Stimulated activated CD8-positive, alpha-beta memory T cell treated with anti-CD3 and anti-CD28 coated beads, Interleukin-15, amount 100 ng/mL, for 1 hour (primary cell): ENCODE data around the gene GCLM.

Experiments
- DNase-seq: peaks from one replicate; pipeline ENCODE4 v3.0.0-alpha.2; 2020; ENCODE audit warnings: low read depth

Gene GCLM

DNA sequence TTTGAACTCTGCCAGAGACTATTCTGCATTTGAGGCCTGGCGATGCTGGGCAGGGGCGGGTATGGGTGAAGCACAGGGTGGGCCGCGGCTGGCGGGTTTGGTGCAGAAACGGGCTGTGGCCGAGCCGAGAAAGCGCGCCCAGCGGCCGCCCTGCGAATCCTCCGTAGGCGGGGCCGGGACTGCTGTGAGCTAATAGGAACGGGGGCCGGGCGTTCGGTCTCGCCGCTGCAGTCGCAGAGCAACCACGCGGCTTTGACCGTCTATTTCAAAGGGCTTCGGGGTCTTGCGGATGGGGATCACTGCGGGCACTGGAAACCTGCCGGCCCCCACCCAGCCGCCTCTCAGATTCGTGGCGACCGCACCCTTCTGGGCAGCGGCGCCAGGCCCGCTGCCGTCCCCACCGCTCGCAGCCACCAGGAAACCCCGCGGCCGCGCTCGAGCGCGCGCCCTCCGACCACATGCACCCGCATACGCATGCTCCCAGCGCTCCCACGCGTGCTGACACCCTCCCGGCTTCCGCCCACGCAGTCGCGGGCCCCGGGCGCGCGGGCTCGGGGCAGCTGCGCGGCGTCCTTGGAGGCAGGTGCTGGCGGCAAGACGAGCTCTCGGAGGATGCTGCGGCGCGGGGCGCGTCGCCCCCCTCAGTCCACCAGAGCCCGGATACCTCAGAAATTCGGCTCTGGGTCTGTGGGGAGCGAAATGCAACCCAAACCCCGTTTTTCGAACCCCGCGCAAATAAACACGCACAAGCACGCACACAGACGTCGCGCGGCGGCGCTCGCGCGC is 62.8 kb downstream of the GCLM start:
- DNase-seq, result peak; percentile 63

GRCh38 chr1:93845538-93846205 is 63.6 kb downstream of the GCLM start:
- peak; percentile 5 for DNase-seq

DNA sequence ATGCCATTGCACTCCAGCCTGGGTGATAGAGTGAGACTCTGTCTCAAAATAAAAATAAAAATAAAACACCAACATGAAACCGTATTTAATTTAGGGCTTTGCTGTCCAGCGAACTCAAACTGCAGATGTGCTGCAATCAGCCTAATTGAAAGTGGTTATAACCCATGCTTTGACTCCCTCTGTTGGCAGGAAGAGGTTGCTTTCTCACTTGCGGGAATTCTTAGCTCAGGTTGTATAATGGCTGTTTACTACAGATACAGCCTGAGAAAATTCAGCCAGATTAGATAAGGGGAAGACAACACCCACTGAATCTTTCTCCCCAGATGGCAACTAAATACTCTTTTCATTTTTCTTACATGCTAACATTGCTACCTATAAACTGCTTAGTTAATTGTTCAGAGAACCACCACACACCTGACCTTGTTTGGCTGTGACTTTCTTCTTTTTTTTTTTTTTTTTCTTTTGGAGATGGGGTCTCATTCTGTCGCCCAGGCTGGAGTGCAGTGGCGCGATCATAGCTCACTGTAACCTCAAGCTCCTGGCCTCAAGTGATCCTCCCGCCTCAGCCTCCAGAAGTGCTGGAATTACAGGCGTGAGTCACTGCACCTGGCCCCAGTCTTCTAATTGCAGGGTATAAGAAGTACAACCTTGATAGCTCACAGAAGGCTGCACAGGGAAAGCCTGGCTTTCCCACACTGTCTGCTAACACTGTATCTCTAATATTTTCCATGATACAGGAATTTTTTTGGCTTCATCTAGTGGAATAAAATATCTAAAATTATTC is 64.8 kb downstream of the GCLM start:
- DNase-seq, result no peak

DNA sequence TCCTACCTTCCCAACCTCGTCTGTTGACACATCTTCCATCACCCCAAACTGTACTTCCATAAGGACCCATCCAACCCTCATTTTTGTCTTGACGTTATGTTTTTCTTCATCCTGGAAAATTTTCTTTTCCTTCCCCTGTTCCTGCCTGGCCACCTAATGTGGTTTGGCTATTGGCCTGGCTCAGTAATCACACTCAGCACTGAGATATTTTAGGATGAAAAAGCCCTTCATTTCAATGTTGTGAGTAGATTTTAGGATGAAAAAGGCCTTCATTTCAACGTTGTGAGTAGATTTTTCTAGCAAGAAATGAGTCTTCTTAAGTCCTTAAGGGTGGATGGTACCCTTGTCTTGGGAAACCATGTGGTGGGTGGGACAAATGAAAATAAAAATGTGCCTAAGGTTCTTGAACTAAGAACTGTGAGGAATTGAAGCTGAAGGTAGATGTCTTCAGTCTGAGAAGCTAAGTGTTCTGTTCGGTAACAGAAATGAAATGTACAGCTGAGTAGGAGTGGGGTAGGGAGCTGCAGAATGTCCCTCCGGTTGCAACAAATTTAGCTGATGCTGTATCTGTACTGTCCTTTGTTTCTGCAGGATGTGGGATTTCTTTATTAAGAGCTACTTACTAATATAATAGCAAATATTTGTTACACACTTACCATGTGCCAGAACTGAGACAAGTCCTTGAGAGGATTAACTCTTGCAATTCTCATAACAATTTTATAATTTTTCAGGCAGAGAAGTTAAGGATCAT is 66.3 kb downstream of the GCLM start:
- no peak for DNase-seq

GRCh38 chr1:93841771-93842170 is 67.5 kb downstream of the GCLM start:
- DNase-seq, result no peak

- no peak for DNase-seq
Measured at GRCh38 chr1:93840956-93841482, 68.2 kb downstream of the GCLM start.

DNA sequence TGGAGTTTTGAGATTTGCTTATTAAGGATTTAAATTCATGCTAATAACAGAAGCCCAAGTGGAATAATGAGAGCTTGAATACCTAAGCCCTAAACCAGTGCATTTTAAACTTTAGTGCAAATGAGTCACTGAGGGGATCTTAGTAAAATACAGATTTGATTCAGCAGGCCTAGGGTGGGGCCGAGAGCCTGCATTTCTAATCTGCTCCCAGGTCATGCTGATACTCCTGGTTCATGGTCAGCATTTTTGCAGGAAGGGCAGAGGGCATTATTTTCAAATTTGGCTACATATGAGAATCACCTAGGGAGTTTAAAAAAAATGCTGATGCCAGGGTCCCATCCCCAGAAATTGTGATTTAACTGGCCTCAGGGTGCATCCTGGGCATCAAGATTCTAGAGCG is 69.5 kb downstream of the GCLM start:
- no peak for DNase-seq

DNA sequence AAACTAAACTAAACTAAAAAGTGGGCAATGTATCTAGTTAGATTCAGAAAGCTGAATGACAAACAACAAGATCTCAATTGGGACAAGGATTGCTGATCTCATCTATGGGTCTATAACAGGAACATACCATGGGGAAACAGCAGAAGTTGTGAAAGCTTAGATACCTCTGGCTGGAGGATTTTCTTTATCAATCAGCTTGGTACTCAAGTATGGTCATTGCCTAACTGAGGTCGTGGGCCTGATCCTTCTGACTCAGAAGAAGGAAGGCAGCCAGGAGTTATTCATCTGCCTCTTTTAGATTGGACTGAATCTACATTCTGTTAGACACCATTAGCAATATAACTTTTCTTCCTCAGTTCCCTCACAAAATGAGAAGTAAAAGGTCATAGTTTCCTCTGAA is 69.9 kb downstream of the GCLM start:
- DNase-seq, result no peak

DNA sequence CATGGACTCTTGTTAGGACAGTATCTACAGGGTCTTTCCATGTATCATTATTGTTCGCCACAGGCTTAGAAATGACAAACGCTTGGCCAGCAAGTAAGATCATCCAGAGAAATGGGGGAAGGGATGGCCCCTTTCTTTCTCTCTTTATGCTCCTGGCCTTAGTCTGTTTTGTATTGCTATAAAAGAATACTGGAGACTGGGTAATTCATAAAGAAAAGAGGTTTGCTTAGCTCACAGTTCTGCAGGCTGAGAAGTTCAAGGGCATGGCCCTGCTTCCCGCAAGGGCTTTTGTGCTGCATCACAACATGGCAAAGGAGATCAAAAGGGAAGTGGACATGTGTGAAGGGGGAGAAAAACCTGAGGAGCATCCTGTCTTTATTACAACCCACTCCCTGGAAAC is 71.3 kb downstream of the GCLM start:
- DNase-seq, result no peak
